ENCODE data around the gene TEAD3.

Gene TEAD3

DNA sequence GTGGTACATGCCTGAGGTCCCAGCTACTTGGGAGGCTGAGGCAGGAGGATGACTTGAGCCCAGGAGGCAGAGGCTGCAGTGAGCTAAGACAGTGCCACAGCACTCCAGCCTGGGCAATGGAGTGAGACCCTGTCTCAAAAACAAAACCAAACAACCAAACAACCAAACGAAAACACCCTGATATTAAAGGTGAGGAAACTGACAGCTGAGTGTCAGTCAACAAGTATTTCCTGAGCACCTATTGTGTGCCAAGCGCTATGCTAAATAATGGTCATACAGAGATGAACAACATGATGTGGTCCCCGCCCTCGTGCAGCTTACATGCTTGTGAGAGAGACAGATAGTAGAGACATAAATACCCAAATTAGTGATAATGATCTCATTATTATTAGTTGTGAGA, 17.7 kb upstream of the TEAD3 start:
- no peak overlapping the region for H3K4me3 ChIP-seq (replicated peaks; ENCODE audit: insufficient read depth, low read length)
- H3K27ac ChIP-seq (replicated peaks), result no peak overlapping the region
- peaks cover 10% of the 10 kb centered on the region for H3K27me3 ChIP-seq (ENCODE audit: insufficient read depth, poor library complexity, severe bottlenecking)
- DNase-seq (ENCODE audit: low read depth in 1 of 2, low spot score in 1 of 2), result no peak
- TF ChIP-seq REST (IDR thresholded peaks at IDR 0.05; ENCODE audit: insufficient replicate concordance, low read depth) (no peak), CTCF (IDR thresholded peaks at IDR 0.05; ENCODE audit: insufficient read depth, low read length) (no peak), POLR2AphosphoS5 (IDR thresholded peaks at IDR 0.05; ENCODE audit: low read depth) (no peak), SPI1 (IDR thresholded peaks at IDR 0.05; ENCODE audit: borderline replicate concordance, low read depth) (no peak), GABPA (IDR thresholded peaks at IDR 0.05; ENCODE audit: low read depth) (no peak)

DNA sequence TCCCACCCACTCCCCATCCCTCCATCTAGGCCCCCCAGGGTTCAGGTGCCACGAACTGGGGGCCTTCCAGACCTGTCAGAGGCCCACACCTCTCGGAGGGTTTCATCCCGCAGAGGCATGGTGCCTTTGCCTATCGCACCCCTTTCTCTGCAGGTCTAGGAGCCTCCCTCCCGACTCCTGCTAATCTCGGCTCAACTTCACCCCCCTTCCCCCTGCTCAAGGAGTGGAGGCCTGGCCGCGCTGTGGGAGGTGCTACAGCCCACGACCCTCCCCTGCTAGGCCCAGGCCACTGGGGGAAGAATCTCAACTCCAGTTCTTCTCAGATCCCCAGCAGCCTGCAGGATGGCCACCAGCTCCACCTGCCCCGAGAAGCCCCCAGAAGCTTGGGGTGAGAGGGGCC, 15.9 kb upstream of the TEAD3 start, which contains the start of gene TULP1:
Gene TULP1 (minus strand): TSS at position 157 of the 400 bp plus-strand sequence. CDS start 38 bp downstream, at position 119.
- no peak for TF ChIP-seq CTCF (IDR thresholded peaks at IDR 0.05; ENCODE audit: insufficient read depth, low read length)
- no peak for TF ChIP-seq SPI1 (IDR thresholded peaks at IDR 0.05; ENCODE audit: borderline replicate concordance, low read depth)
- no peak for TF ChIP-seq GABPA (IDR thresholded peaks at IDR 0.05; ENCODE audit: low read depth)
- TF ChIP-seq REST (IDR thresholded peaks at IDR 0.05; ENCODE audit: insufficient replicate concordance, low read depth), result no peak
- no peak for TF ChIP-seq POLR2AphosphoS5 (IDR thresholded peaks at IDR 0.05; ENCODE audit: low read depth)
- no peak within 1 kb of the TSS for H3K27ac ChIP-seq (replicated peaks)
- no peak within 1 kb of the TSS for H3K4me3 ChIP-seq (replicated peaks; ENCODE audit: insufficient read depth, low read length)
- peaks cover 10% of the 10 kb centered on the region for H3K27me3 ChIP-seq (ENCODE audit: insufficient read depth, poor library complexity, severe bottlenecking)
- no peak for DNase-seq (ENCODE audit: low read depth in 1 of 2, low spot score in 1 of 2)

GRCh38 chr6:35512006-35512405, 15.1 kb upstream of the TEAD3 start:
- Histone ChIP-seq H3K27me3 (ENCODE audit: insufficient read depth, poor library complexity, severe bottlenecking) (peaks cover 10% of the 10 kb centered on the region), H3K27ac (replicated peaks) (no peak overlapping the region), H3K4me3 (replicated peaks; ENCODE audit: insufficient read depth, low read length) (no peak overlapping the region)
- TF ChIP-seq GABPA (IDR thresholded peaks at IDR 0.05; ENCODE audit: low read depth) (no peak), REST (IDR thresholded peaks at IDR 0.05; ENCODE audit: insufficient replicate concordance, low read depth) (no peak), CTCF (IDR thresholded peaks at IDR 0.05; ENCODE audit: insufficient read depth, low read length) (no peak), POLR2AphosphoS5 (IDR thresholded peaks at IDR 0.05; ENCODE audit: low read depth) (no peak), SPI1 (IDR thresholded peaks at IDR 0.05; ENCODE audit: borderline replicate concordance, low read depth) (no peak)
- no peak for DNase-seq (ENCODE audit: low read depth in 1 of 2, low spot score in 1 of 2)

Measured in HL-60 (cell line).